GM12891 (cell line): ENCODE results near the gene BEST4.
A peak's percentile ranks its signal among the peaks of the same experiment; 100 is the strongest.

Experiments used
- PAX5 ChIP-seq: IDR thresholded peaks from 2 replicates; pipeline ENCODE4 v1.6.1; 2011; ENCODE audit warnings: low read length, moderate library complexity, mild to moderate bottlenecking; ENCODE audit not compliant: insufficient read depth, severe bottlenecking
- POLR2A ChIP-seq: IDR thresholded peaks from 2 replicates; pipeline ENCODE4 v1.6.1; 2011; ENCODE audit warnings: low read depth, low read length, control low read depth
- POLR2AphosphoS5 ChIP-seq: IDR thresholded peaks from 2 replicates; pipeline ENCODE4 v1.6.1; 2011; ENCODE audit warnings: low read depth, low read length, control low read depth
- SPI1 ChIP-seq: IDR thresholded peaks from 2 replicates; pipeline ENCODE4 v1.6.1; 2011; ENCODE audit warnings: low read depth, low read length, control low read depth
- TAF1 ChIP-seq: IDR thresholded peaks from 2 replicates; pipeline ENCODE4 v1.6.1; 2011; ENCODE audit warnings: low read depth, low read length, control low read depth

DNA sequence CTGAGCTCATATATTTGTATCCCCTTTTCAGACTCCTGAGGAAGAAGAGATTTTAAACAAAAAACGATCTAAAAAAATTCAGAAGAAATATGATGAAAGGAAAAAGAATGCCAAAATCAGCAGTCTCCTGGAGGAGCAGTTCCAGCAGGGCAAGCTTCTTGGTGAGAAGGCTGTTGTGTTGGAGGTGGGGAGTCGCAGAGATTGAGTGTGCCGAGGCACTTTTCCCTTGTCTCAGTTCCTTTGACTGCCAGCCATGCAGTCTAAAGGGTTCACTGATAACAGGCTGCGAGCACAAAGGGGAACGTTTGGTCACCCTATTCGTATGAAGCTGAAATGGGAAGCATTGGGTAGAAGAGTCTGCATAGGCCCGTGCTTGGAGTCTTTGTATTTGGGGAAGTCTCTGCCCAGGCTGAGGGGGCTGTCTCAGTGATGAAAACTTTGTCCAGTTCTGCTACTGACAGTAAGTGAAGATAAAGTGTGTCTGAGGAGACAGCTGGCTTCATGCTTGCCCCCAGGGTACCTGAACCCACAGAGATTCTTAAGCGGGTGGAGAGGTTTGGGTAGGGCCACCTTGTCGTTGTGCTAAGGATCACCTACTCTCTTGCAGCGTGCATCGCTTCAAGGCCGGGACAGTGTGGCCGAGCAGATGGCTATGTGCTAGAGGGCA, 9.9 kb downstream of the BEST4 start:
- TF ChIP-seq POLR2A (0 out of 2 replicates have a peak, but pooled peaks have one; percentile 36), SPI1 (no peak), POLR2AphosphoS5 (0 out of 2 replicates have a peak, but pooled peaks have one; percentile 15), TAF1 (no peak), PAX5 (no peak)
